C4-2B (cell line): ENCODE data around the gene KANSL2.
"Not testable (repeated sequence)": the region's sequence is repeated elsewhere in the genome, so short reads cannot be mapped to it uniquely, and the experiment has no call there.

Source experiments
- H3K27ac ChIP-seq: fragments of 450-650 bp; 2 replicates; pipeline ENCODE4 v1.5.1; 2017
- CTCF ChIP-seq: fragments of 450-650 bp; conservative IDR thresholded peaks from 2 replicates; pipeline ENCODE4 v1.5.1; 2017; ENCODE audit warnings: mild to moderate bottlenecking
- ZFX ChIP-seq: fragments of 450-650 bp; IDR thresholded peaks from 2 replicates; pipeline ENCODE4 v1.6.1; 2017

Gene KANSL2

GRCh38 chr12:48712209-48712608 is 30.2 kb upstream of the KANSL2 start:
- TF ChIP-seq CTCF (no peak), ZFX (no peak)
- no peak overlapping the region for H3K27ac ChIP-seq

GRCh38 chr12:48698822-48699221 is 16.8 kb upstream of the KANSL2 start:
- not testable (repeated sequence) for H3K27ac ChIP-seq

GRCh38 chr12:48696626-48697025 is 14.6 kb upstream of the KANSL2 start:
- no peak for TF ChIP-seq ZFX
- TF ChIP-seq CTCF, result no peak
- H3K27ac ChIP-seq, result no peak overlapping the region

GRCh38 chr12:48695859-48696258 is 13.8 kb upstream of the KANSL2 start:
- TF ChIP-seq ZFX (no peak), CTCF (no peak)
- no peak overlapping the region for H3K27ac ChIP-seq

- TF ChIP-seq CTCF (no peak), ZFX (no peak)
- H3K27ac ChIP-seq, result no peak overlapping the region
Measured at GRCh38 chr12:48694038-48694437, 12.0 kb upstream of the KANSL2 start.

GRCh38 chr12:48693572-48693971 is 11.5 kb upstream of the KANSL2 start:
- H3K27ac ChIP-seq, result no peak overlapping the region
- TF ChIP-seq ZFX (no peak), CTCF (no peak)

GRCh38 chr12:48691826-48692487 is 9.9 kb upstream of the KANSL2 start:
- TF ChIP-seq ZFX (no peak), CTCF (no peak)
- H3K27ac ChIP-seq, result no peak overlapping the region

- H3K27ac ChIP-seq, result no peak overlapping the region
- TF ChIP-seq CTCF (no peak), ZFX (no peak)
Measured at GRCh38 chr12:48690990-48691389, 9.0 kb upstream of the KANSL2 start.
